SK-N-MC (cell line): Measurements from ENCODE around the gene PSG11.
"Not testable (repeated sequence)": the region's sequence is repeated elsewhere in the genome, so short reads cannot be mapped to it uniquely, and the experiment has no call there.

Experiments
- EZH2 ChIP-seq: fragments of 200-600 bp; sonication (generic); IDR thresholded peaks from one replicate; pipeline ENCODE4 v1.6.1; 2017; ENCODE audit warnings: antibody characterized with exemption
- FOXP2 ChIP-seq: optimal IDR thresholded peaks from 2 replicates; pipeline ENCODE3; 2011; ENCODE audit warnings: mild to moderate bottlenecking, moderate library complexity; ENCODE audit not compliant: insufficient read depth; ENCODE audit errors: extremely low read length, control extremely low read depth
- POLR2AphosphoS5 ChIP-seq: IDR thresholded peaks from 2 replicates; pipeline ENCODE4 v1.6.1; 2012; ENCODE audit warnings: mild to moderate bottlenecking, low read depth, low read length, borderline replicate concordance

GRCh38 chr19:43027985-43028384 lies 1.7 kb upstream of the PSG11 start:
- TF ChIP-seq POLR2AphosphoS5, EZH2, FOXP2: not testable (repeated sequence)
